Esophagus (tissue), 2 donors: Measurements from ENCODE around the gene SUN2. TPM values are rescaled to one million over a fixed set of nuclear protein-coding genes. Genes with fewer than 3 reads are reported as not detected.

Experiments
- H3K27ac ChIP-seq, 2 donors: one replicate each; pipeline ENCODE4 v1.5.1; 2013; ENCODE audit warnings: low read depth in 2 of 2, mild to moderate bottlenecking in 2 of 2, inconsistent platforms in 1 of 2, low read length in 1 of 2, moderate library complexity in 1 of 2
- H3K27me3 ChIP-seq, 2 donors: one replicate each; pipeline ENCODE4 v1.6.1; 2013; ENCODE audit warnings: low read length in 2 of 2, control low read depth in 1 of 2, mild to moderate bottlenecking in 1 of 2; ENCODE audit not compliant: insufficient read depth in 2 of 2, control insufficient read depth in 1 of 2
- H3K36me3 ChIP-seq, 2 donors: one replicate each; pipeline ENCODE4 v1.6.1; 2013; ENCODE audit warnings: low read length in 1 of 2; ENCODE audit not compliant: control insufficient read depth in 2 of 2, insufficient read depth in 2 of 2
- H3K4me1 ChIP-seq, 2 donors: one replicate each; pipeline ENCODE4 v1.6.1; 2013; ENCODE audit warnings: low read length in 1 of 2; ENCODE audit not compliant: control insufficient read depth in 2 of 2, insufficient read depth in 2 of 2
- H3K4me3 ChIP-seq, 2 donors: one replicate each; pipeline ENCODE4 v1.5.1; 2013; ENCODE audit warnings: low read length in 2 of 2, mild to moderate bottlenecking in 2 of 2, low read depth in 1 of 2, moderate library complexity in 1 of 2
- H3K9me3 ChIP-seq, 2 donors: one replicate each; pipeline ENCODE4 v1.6.1; 2013; ENCODE audit warnings: mild to moderate bottlenecking in 2 of 2, low read depth in 1 of 2, low read length in 1 of 2, moderate library complexity in 1 of 2; ENCODE audit not compliant: control insufficient read depth in 2 of 2, insufficient read depth in 1 of 2
- WGBS, 2 donors: extraction: QIAGEN DNeasy Blood & Tissue Kit; methylation state at CpG; one replicate each; pipeline ENCODE4 v1.1.7; 2013; 5-methylcytosine and 5-hydroxymethylcytosine counted together
- polyA plus RNA-seq, 2 donors: library from polyadenylated mRNA; stranded (reverse); fragments of 200-250 nt; gene quantifications; one replicate each; pipeline ENCODE4 v1.2.3, GENCODE V29; 2013
- donor health status: healthy with polysubstance abuse.
- donor health status: Bipolar disorder and iron deficiency.

The SUN2 gene
- polyA plus RNA-seq, 2 donors: 61.7 to 70.1 TPM

- Histone ChIP-seq H3K9me3 (no peaks in the 10 kb centered on the region), H3K27ac (peak overlapping the region; percentile 83 to 96), H3K4me3 (peak overlapping the region in 1 of 2 donors; percentile 76), H3K4me1 (peaks cover 0 to 10% of the 10 kb centered on the region in 2 donors), H3K36me3 (peaks cover 0 to 10% of the 10 kb centered on the region in 2 donors), H3K27me3 (no peaks in the 10 kb centered on the region)
- 53 to 57% methylated on average over 17 of the region's 17 CpGs for WGBS, 2 donors
Measured at GRCh38 chr22:38756711-38757463, 1.1 kb upstream of the SUN2 start.

- H3K27me3 ChIP-seq: no peaks in the 10 kb centered on the region
- H3K4me3 ChIP-seq: peak overlapping the region; percentile 66 to 76
- H3K36me3 ChIP-seq: peaks cover 4 to 23% of the 10 kb centered on the region in 2 donors
- H3K27ac ChIP-seq: peak overlapping the region; percentile 96 to 99
- 0% methylated on average over 45 to 74 of the region's 74 CpGs for WGBS, 2 donors
- no peaks in the 10 kb centered on the region for H3K9me3 ChIP-seq
- H3K4me1 ChIP-seq: peaks cover 0 to 24% of the 10 kb centered on the region in 2 donors
Measured at GRCh38 chr22:38755155-38755910, 465 bp downstream of the SUN2 start.

- Histone ChIP-seq H3K27ac (peak overlapping the region; percentile 96 to 99), H3K4me1 (peaks cover 0 to 25% of the 10 kb centered on the region in 2 donors), H3K27me3 (no peaks in the 10 kb centered on the region), H3K4me3 (peak overlapping the region; percentile 66 to 76), H3K9me3 (no peaks in the 10 kb centered on the region), H3K36me3 (peaks cover 10 to 29% of the 10 kb centered on the region in 2 donors)
- WGBS, 2 donors: 5 to 6% methylated on average over 12 of the region's 12 CpGs
Measured at GRCh38 chr22:38754751-38755154, 1.0 kb downstream of the SUN2 start.

GRCh38 chr22:38753948-38754750, 1.6 kb downstream of the SUN2 start:
- Histone ChIP-seq H3K27ac (peak overlapping the region; percentile 96 to 99), H3K36me3 (peaks cover 15 to 35% of the 10 kb centered on the region in 2 donors), H3K9me3 (no peaks in the 10 kb centered on the region), H3K27me3 (no peaks in the 10 kb centered on the region), H3K4me1 (peaks cover 0 to 25% of the 10 kb centered on the region in 2 donors), H3K4me3 (peak overlapping the region; percentile 66 to 76)
- WGBS, 2 donors: 10 to 11% methylated on average over 12 of the region's 12 CpGs

- peaks cover 0 to 30% of the 10 kb centered on the region in 2 donors for H3K4me1 ChIP-seq
- H3K27me3 ChIP-seq: no peaks in the 10 kb centered on the region
- peak overlapping the region; percentile 50 to 59 for H3K27ac ChIP-seq
- no peak overlapping the region for H3K4me3 ChIP-seq
- WGBS, 2 donors: 49 to 58% methylated on average over 24 of the region's 24 CpGs
- no peaks in the 10 kb centered on the region for H3K9me3 ChIP-seq
- H3K36me3 ChIP-seq: peaks cover 22 to 42% of the 10 kb centered on the region in 2 donors
Measured at GRCh38 chr22:38751422-38752346, 4.1 kb downstream of the SUN2 start.

- Histone ChIP-seq H3K9me3 (no peaks in the 10 kb centered on the region), H3K27me3 (no peaks in the 10 kb centered on the region), H3K4me1 (peaks cover 0 to 30% of the 10 kb centered on the region in 2 donors), H3K4me3 (no peak overlapping the region), H3K27ac (peak overlapping the region; percentile 6 to 59), H3K36me3 (peaks cover 22 to 47% of the 10 kb centered on the region in 2 donors)
- WGBS, 2 donors: 71 to 75% methylated on average over 12 of the region's 12 CpGs
Measured at GRCh38 chr22:38751066-38751421, 4.8 kb downstream of the SUN2 start.

GRCh38 chr22:38750638-38751037, 5.2 kb downstream of the SUN2 start:
- 72 to 82% methylated on average over 17 of the region's 17 CpGs for WGBS, 2 donors
- Histone ChIP-seq H3K4me3 (no peak overlapping the region), H3K36me3 (peaks cover 22 to 51% of the 10 kb centered on the region in 2 donors), H3K9me3 (no peaks in the 10 kb centered on the region), H3K4me1 (peaks cover 0 to 30% of the 10 kb centered on the region in 2 donors), H3K27ac (no peak overlapping the region), H3K27me3 (no peaks in the 10 kb centered on the region)

GRCh38 chr22:38750104-38750503, 5.7 kb downstream of the SUN2 start:
- no peaks in the 10 kb centered on the region for H3K27me3 ChIP-seq
- peaks cover 0 to 30% of the 10 kb centered on the region in 2 donors for H3K4me1 ChIP-seq
- H3K9me3 ChIP-seq: no peaks in the 10 kb centered on the region
- H3K27ac ChIP-seq: no peak overlapping the region
- 93 to 96% methylated on average over 14 of the region's 14 CpGs for WGBS, 2 donors
- peaks cover 22 to 55% of the 10 kb centered on the region in 2 donors for H3K36me3 ChIP-seq
- H3K4me3 ChIP-seq: no peak overlapping the region
